ENCODE measurements around the gene SPN. TPM values are rescaled to one million over a fixed set of nuclear protein-coding genes. Genes with fewer than 3 reads are reported as not detected.
"Not testable (repeated sequence)": the region's sequence is repeated elsewhere in the genome, so short reads cannot be mapped to it uniquely, and the experiment has no call there.

Gene SPN
- total RNA-seq, 2 experiments from 2014 or later: 110 to 119 TPM

DNA sequence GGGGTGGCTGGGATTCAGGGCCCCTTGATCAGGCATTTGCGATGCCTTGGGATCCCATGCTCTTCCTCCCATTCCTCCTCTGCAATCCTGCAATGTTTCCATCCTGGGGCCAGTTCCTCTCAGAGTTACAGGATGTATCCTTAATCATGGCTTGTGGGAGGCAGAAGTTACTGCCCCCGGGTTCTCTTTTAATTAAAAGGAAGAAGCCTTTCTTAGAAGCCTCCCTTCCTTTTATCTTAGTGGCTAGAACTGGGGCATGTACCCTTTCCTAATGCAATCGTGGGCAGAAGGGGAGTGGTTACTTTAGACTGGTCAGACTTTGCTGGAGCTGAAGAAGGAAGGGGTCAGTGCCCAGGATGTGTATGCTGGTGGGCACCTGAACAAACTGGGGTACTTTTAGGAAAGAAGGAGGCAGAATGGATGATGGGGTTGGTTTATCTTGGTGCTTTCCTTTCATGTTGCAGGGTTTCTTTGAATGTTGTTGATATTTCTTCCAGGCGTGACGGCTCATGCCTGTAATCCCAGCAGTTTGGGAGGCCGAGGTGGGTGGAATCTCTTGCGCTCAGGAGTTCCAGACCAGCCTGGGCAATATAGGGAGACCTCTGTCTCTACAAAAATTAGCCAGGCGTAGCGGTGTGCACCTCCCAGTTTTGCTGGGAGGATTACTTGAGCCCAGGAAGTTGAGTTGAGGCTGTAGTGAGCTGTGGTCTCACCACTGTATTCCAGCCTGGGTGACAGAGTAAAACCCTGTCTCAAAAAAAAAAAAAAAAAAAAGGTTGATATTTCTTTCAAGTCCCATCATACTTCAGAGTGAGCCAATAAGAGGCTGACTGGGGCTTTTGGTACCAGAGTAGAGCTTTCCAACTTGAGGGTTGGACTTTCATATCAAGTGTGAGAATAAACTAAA lies 13.2 kb upstream of the SPN start:
- intact Hi-C loops (cut with micrococcal nuclease): no loop called here
- peak overlapping the region; percentile 12 for H3K27ac Mint-ChIP-seq
- CTCF ChIA-PET: interaction anchor here (1.4 kb wide), 1 partner anchor 51 kb away, joined by 4 read pairs; no protein-coding TSS in a partner anchor

DNA sequence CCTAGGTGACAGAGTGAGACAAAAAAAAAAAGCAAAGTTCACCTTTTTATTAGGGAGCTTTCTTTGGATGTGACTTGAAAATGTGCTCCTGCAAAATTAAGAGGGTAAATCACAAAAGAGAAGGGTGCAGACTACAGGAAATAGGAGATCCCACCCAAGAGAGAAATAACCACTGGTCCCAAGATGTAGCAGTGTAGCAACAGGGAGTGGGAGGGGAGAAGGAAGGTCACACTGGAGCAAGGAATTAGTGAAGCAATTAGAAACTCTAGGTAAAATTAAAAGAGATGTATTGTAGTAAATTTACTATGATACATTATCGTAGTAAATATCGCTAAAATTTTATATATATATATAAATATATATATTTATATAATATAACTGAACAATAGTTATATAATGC lies 12.3 kb upstream of the SPN start:
- no peaks in the 10 kb centered on the region for H3K27me3 Mint-ChIP-seq
- intact Hi-C loops (cut with micrococcal nuclease): no loop called here
- H3K4me3 Mint-ChIP-seq: no peak overlapping the region
- H3K9me3 Mint-ChIP-seq: no peaks in the 10 kb centered on the region
- peaks cover 11% of the 10 kb centered on the region for H3K4me1 Mint-ChIP-seq (ENCODE audit: low read depth)
- ChIA-PET CTCF (no interaction called here), POLR2A (interaction anchor here (2.1 kb wide), 1 partner anchor 12 kb away, joined by 6 read pairs; no protein-coding TSS in a partner anchor)
- no peak for DNase-seq
- TF ChIP-seq, protein P1, sequence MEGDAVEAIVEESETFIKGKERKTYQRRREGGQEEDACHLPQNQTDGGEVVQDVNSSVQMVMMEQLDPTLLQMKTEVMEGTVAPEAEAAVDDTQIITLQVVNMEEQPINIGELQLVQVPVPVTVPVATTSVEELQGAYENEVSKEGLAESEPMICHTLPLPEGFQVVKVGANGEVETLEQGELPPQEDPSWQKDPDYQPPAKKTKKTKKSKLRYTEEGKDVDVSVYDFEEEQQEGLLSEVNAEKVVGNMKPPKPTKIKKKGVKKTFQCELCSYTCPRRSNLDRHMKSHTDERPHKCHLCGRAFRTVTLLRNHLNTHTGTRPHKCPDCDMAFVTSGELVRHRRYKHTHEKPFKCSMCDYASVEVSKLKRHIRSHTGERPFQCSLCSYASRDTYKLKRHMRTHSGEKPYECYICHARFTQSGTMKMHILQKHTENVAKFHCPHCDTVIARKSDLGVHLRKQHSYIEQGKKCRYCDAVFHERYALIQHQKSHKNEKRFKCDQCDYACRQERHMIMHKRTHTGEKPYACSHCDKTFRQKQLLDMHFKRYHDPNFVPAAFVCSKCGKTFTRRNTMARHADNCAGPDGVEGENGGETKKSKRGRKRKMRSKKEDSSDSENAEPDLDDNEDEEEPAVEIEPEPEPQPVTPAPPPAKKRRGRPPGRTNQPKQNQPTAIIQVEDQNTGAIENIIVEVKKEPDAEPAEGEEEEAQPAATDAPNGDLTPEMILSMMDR (IDR thresholded peaks at IDR 0.05): no peak
- H3K27ac Mint-ChIP-seq: no peak overlapping the region
- no peak for ATAC-seq
- no peaks in the 10 kb centered on the region for H3K36me3 Mint-ChIP-seq (ENCODE audit: low read depth)

More for the DNA sequence above, 13.2 kb upstream of the SPN start:
- Mint-ChIP-seq H3K4me3 (no peak overlapping the region), H3K4me1 (ENCODE audit: low read depth) (peaks cover 20% of the 10 kb centered on the region), H3K9me3 (no peaks in the 10 kb centered on the region), H3K27me3 (no peaks in the 10 kb centered on the region), H3K36me3 (ENCODE audit: low read depth) (no peaks in the 10 kb centered on the region)
- TF ChIP-seq, protein P1 (IDR thresholded peaks at IDR 0.05): no peak
- no peak for ATAC-seq
- DNase-seq: no peak
- POLR2A ChIA-PET: interaction anchor here (2.1 kb wide), 1 partner anchor 13 kb away, joined by 6 read pairs; no protein-coding TSS in a partner anchor

DNA sequence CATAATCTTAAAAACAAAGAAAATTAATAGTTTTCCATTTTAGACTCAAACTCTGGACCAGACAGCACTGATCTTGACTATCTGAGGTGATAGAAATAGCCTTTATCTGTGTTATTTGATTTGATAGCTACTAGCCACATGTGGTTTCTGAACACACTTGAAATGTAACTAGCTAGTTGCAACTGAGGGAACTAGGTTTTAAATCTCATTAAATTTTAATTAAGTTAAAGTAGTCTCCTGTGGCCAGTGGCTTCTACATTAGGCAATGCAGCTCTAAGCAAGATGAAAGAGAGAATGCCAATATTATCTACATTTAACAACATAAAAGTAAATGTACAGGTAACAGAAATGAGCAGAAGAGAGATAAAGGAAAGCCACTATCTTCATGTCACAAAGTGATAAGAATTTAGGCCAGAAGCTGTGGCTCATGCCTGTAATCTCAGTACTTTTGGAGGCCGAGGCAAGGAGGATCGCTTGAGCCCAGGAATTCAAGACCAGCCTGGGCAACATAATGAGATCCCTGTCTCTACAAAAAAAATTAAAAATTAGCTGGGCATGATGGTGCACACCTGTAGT lies 11.2 kb upstream of the SPN start:
- Mint-ChIP-seq H3K27ac (no peak overlapping the region), H3K9me3 (no peaks in the 10 kb centered on the region), H3K4me1 (ENCODE audit: low read depth) (peaks cover 8% of the 10 kb centered on the region), H3K27me3 (no peaks in the 10 kb centered on the region), H3K4me3 (no peak overlapping the region), H3K36me3 (ENCODE audit: low read depth) (no peaks in the 10 kb centered on the region)
- ATAC-seq (no peak), DNase-seq (no peak)
- TF ChIP-seq, protein P1 (IDR thresholded peaks at IDR 0.05): no peak
- ChIA-PET CTCF (interaction anchor here (1.2 kb wide), 2 partner anchors 10 to 47 kb away, joined by 3 to 5 read pairs; no protein-coding TSS in a partner anchor), POLR2A (interaction anchor here (1.6 to 2.1 kb wide), 2 partner anchors 10 to 15 kb away, joined by 3 to 6 read pairs; no protein-coding TSS in a partner anchor)
- intact Hi-C loops (cut with micrococcal nuclease): no loop called here

DNA sequence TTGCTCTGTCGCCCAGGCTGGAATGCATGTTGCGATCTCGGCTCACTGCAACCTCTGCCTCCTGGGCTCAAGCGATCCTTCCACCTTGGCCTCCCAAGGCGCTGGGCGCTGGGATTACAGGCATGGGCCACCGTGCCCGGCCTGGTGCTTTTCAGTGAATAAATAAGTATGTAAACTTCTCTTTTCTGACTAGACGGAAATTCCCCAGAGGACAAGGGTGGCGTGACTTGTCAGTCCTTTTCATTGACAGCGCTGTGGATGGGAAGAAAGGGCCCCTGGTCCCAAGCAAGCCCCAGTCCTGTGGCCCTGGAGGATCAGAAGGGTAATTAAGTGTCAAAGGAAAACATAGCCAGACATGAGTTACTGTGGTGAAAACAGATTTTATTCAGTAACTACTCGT lies 9.6 kb upstream of the SPN start:
- Mint-ChIP-seq H3K4me1 (ENCODE audit: low read depth) (peaks cover 8% of the 10 kb centered on the region), H3K9me3 (no peaks in the 10 kb centered on the region), H3K36me3 (ENCODE audit: low read depth) (no peaks in the 10 kb centered on the region), H3K27ac (no peak overlapping the region), H3K4me3 (no peak overlapping the region), H3K27me3 (no peaks in the 10 kb centered on the region)
- DNase-seq (no peak), ATAC-seq (no peak)
- intact Hi-C loops (cut with micrococcal nuclease): no loop called here
- CTCF ChIA-PET: interaction anchor here (0.9 to 1.2 kb wide), 2 partner anchors 38 to 195 kb away, joined by 3 read pairs; no protein-coding TSS in a partner anchor
- TF ChIP-seq, protein P1 (IDR thresholded peaks at IDR 0.05): no peak
- POLR2A ChIA-PET: interaction anchor here (1.0 kb wide), 1 partner anchor 10 kb away, joined by 3 read pairs; the partner anchor contains the start of gene SPN

DNA sequence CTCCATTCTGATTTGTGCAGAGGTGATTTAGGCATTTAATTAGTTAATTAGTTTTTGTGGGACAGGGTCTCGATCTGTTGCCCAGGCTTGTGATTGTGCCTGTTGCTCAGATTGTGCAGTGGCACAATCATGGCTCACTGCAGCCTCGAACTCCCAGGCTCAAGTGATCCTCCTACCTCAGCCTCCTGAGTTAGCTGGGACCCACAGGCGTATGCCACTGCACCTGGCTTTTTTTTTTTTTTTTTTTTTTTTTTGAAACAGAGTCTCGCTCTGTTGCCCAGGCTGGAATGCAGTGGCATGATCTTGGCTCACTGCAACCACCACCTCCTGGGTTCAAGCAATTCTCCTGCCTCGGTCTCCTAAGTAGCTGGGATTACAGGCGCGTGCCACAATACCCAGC lies 9.2 kb upstream of the SPN start:
- DNase-seq; H3K9me3 Mint-ChIP-seq; H3K4me3 Mint-ChIP-seq; H3K36me3 Mint-ChIP-seq (ENCODE audit: low read depth); ATAC-seq; intact Hi-C loops (cut with micrococcal nuclease); H3K4me1 Mint-ChIP-seq (ENCODE audit: low read depth); H3K27ac Mint-ChIP-seq; H3K27me3 Mint-ChIP-seq: not testable (repeated sequence)
- ChIA-PET CTCF (interaction anchor here (0.9 to 1.2 kb wide), 2 partner anchors 38 to 194 kb away, joined by 3 read pairs; no protein-coding TSS in a partner anchor), POLR2A (interaction anchor here (1.0 to 2.8 kb wide), 2 partner anchors 10 to 12 kb away, joined by 3 to 10 read pairs; partner anchors contain the start of gene SPN)

Data from activated CD8-positive, alpha-beta T cell treated with anti-CD3 and anti-CD28 coated beads for 36 hours (primary cell).